Glutamatergic neuron (in vitro differentiated cells): Measurements from ENCODE around the gene STRBP. TPM values are rescaled to one million over a fixed set of nuclear protein-coding genes. Genes with fewer than 3 reads are reported as not detected.

ENCODE experiments used
- DNase-seq: peaks from one replicate; pipeline ENCODE4 v3.0.0; 2022
- H3K27ac Mint-ChIP-seq: one replicate; pipeline ENCODE4 v1.8.0; 2020; ENCODE audit warnings: mild to moderate bottlenecking, mixed read lengths, inconsistent platforms; ENCODE audit not compliant: unreplicated experiment
- H3K27me3 Mint-ChIP-seq: one replicate; pipeline ENCODE4 v1.8.0; 2020; ENCODE audit warnings: mild to moderate bottlenecking, moderate library complexity, mixed read lengths, inconsistent platforms; ENCODE audit not compliant: unreplicated experiment
- H3K36me3 Mint-ChIP-seq: one replicate; pipeline ENCODE4 v1.8.0; 2020; ENCODE audit warnings: mild to moderate bottlenecking, mixed read lengths, inconsistent platforms; ENCODE audit not compliant: unreplicated experiment
- H3K4me1 Mint-ChIP-seq: one replicate; pipeline ENCODE4 v1.8.0; 2020; ENCODE audit warnings: mild to moderate bottlenecking, low read depth, mixed read lengths, inconsistent platforms; ENCODE audit not compliant: unreplicated experiment
- H3K4me3 Mint-ChIP-seq: one replicate; pipeline ENCODE4 v1.8.0; 2020; ENCODE audit warnings: mild to moderate bottlenecking, mixed read lengths, inconsistent platforms; ENCODE audit not compliant: unreplicated experiment
- H3K9me3 Mint-ChIP-seq: one replicate; pipeline ENCODE4 v1.8.0; 2020; ENCODE audit warnings: mild to moderate bottlenecking, moderate library complexity, mixed read lengths, inconsistent platforms; ENCODE audit not compliant: unreplicated experiment
- total RNA-seq: library from RNA; stranded (reverse); fragmentation: NEBNext Ultra II Directional; extraction: Animal tissue kit (Norgen Biotek cat#: 25700); gene quantifications from one replicate; pipeline ENCODE4 v1.2.1, GENCODE V29; 2021; ENCODE audit not compliant: unreplicated experiment
- TF ChIP-seq, protein P1 (sequence below): fragments of 200-600 bp; sonication (generic); IDR thresholded peaks from one replicate; pipeline ENCODE4 v1.5.0; 2021; ENCODE audit not compliant: partially characterized antibody, unreplicated experiment

STRBP gene
- total RNA-seq, 1 donor from 2014 or later, result 111 TPM

- Mint-ChIP-seq H3K4me1 (peaks cover 26% of the 10 kb centered on the region), H3K27ac (no peak overlapping the region), H3K4me3 (no peak overlapping the region), H3K27me3 (no peaks in the 10 kb centered on the region), H3K36me3 (no peaks in the 10 kb centered on the region), H3K9me3 (peaks cover 6% of the 10 kb centered on the region)
- no peak for DNase-seq
- TF ChIP-seq, protein P1, sequence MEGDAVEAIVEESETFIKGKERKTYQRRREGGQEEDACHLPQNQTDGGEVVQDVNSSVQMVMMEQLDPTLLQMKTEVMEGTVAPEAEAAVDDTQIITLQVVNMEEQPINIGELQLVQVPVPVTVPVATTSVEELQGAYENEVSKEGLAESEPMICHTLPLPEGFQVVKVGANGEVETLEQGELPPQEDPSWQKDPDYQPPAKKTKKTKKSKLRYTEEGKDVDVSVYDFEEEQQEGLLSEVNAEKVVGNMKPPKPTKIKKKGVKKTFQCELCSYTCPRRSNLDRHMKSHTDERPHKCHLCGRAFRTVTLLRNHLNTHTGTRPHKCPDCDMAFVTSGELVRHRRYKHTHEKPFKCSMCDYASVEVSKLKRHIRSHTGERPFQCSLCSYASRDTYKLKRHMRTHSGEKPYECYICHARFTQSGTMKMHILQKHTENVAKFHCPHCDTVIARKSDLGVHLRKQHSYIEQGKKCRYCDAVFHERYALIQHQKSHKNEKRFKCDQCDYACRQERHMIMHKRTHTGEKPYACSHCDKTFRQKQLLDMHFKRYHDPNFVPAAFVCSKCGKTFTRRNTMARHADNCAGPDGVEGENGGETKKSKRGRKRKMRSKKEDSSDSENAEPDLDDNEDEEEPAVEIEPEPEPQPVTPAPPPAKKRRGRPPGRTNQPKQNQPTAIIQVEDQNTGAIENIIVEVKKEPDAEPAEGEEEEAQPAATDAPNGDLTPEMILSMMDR, result no peak
Observed at GRCh38 chr9:123261006-123261677, 7.2 kb downstream of the STRBP start.

GRCh38 chr9:123260340-123260739 is 8.0 kb downstream of the STRBP start:
- Mint-ChIP-seq H3K27ac (no peak overlapping the region), H3K4me3 (no peak overlapping the region), H3K27me3 (no peaks in the 10 kb centered on the region), H3K4me1 (peaks cover 18% of the 10 kb centered on the region), H3K36me3 (no peaks in the 10 kb centered on the region), H3K9me3 (peaks cover 1% of the 10 kb centered on the region)
- no peak for DNase-seq
- TF ChIP-seq, protein P1, result no peak

GRCh38 chr9:123257276-123257675 is 11.1 kb downstream of the STRBP start:
- TF ChIP-seq, protein P1, result no peak
- Mint-ChIP-seq H3K4me3 (peak overlapping the region; percentile 1), H3K27ac (no peak overlapping the region), H3K36me3 (no peaks in the 10 kb centered on the region), H3K27me3 (no peaks in the 10 kb centered on the region), H3K9me3 (peaks cover 1% of the 10 kb centered on the region), H3K4me1 (peaks cover 2% of the 10 kb centered on the region)
- DNase-seq, result no peak

GRCh38 chr9:123255718-123256117 is 12.7 kb downstream of the STRBP start:
- no peaks in the 10 kb centered on the region for H3K36me3 Mint-ChIP-seq
- H3K4me1 Mint-ChIP-seq, result peaks cover 6% of the 10 kb centered on the region

GRCh38 chr9:123253204-123253603 is 15.2 kb downstream of the STRBP start:
- no peaks in the 10 kb centered on the region for H3K27me3 Mint-ChIP-seq
- no peak overlapping the region for H3K27ac Mint-ChIP-seq
- peaks cover 6% of the 10 kb centered on the region for H3K4me1 Mint-ChIP-seq
- TF ChIP-seq, protein P1, result no peak
- H3K9me3 Mint-ChIP-seq, result peaks cover 1% of the 10 kb centered on the region
- H3K4me3 Mint-ChIP-seq, result no peak overlapping the region
- DNase-seq, result no peak
- H3K36me3 Mint-ChIP-seq, result no peaks in the 10 kb centered on the region

More at GRCh38 chr9:123255718-123256117, 12.7 kb downstream of the STRBP start:
- DNase-seq, result no peak
- TF ChIP-seq, protein P1, result no peak
- Mint-ChIP-seq H3K4me3 (no peak overlapping the region), H3K27ac (no peak overlapping the region), H3K27me3 (no peaks in the 10 kb centered on the region), H3K9me3 (peaks cover 1% of the 10 kb centered on the region)
